Loucy (cell line): ENCODE data around the gene ARL5A.

Source experiments
- CTCF ChIP-seq: fragments of 200-600 bp; sonication (generic); conservative IDR thresholded peaks from 2 replicates; pipeline ENCODE4 v1.5.1; 2014; ENCODE audit warnings: mild to moderate bottlenecking, antibody characterized with exemption, low read length
- EZH2phosphoT487 ChIP-seq: fragments of 200-600 bp; IDR thresholded peaks from 2 replicates; pipeline ENCODE4 v1.6.1; 2018; ENCODE audit warnings: antibody characterized with exemption, mild to moderate bottlenecking, moderate library complexity, borderline replicate concordance

DNA sequence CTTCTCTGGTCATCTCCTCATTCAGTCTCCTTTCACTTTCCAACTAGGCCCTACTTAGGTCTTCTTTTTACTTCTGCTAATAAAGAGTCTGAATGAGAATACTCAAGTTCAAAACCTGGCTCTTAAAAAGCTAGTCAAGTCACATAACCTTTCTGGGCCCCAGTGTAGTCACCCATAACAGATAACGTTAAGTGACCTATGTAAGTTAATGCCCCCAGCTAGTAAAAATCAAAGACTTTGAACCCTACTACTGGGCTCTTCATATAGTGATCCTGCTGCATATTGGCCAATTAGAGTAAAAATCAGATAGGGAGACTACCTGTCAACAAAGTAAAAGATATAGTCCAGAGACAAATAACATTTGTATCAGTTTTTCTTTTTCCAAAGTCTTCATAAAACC, 17.7 kb downstream of the ARL5A start:
- TF ChIP-seq CTCF, result no peak
- no peak for TF ChIP-seq EZH2phosphoT487
